Stimulated activated CD8-positive, alpha-beta memory T cell treated with anti-CD3 and anti-CD28 coated beads, Interleukin-7, amount 100 ng/mL, for 24 hours (primary cell): ENCODE measurements around the gene LMTK3.
"Not testable (repeated sequence)": the region's sequence is repeated elsewhere in the genome, so short reads cannot be mapped to it uniquely, and the experiment has no call there.

ENCODE experiments used
- DNase-seq: peaks from one replicate; pipeline ENCODE4 v3.0.0-alpha.2; 2020; ENCODE audit warnings: low read depth

Gene LMTK3

DNA sequence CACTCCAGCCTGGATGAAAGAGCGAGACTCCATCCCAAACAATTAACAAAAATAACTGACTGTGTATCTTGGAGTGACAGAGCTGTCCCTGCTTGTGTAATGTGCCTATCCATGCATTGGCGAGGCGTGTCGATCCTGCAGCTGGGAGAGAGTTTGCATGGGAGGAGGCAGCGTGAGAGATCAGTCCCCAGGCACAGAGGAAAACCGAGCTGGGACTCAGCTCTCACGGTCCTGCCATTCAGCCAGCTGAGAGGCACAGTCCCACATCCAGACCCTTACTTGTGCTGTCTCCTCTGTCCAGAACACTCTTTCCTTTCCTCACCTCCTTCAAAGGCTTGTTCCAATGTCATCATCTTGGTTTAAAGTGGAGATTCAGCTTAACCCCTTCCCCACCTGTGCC lies 28.5 kb upstream of the LMTK3 start:
- no peak for DNase-seq

DNA sequence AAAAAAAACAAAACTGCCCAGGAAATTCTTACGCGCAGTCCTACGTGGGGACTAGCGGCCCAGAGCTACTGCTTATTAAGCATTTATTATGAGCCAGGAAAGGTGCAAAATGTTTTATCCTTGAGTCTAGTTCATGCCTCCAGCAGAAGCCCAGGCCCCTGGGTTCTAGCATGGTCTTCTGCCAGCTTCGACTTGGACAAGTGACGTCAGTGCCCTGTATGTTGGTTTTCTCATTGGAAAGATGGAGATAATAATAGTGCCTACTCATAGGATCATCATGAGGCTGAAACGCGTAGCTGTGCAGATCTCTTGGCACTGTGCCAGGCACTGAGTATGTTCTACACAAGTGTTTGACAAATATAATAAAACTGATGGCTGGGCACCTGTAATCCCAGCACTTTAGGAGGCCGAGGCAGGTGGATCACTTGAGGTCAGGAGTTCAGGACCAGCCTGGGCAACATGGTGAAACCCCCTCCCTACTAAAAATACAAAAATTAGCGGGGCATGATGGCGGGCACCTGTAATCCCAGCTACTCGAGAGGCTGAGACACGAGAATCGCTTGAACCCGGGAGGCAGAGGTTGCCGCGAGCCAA lies 28.0 kb upstream of the LMTK3 start:
- no peak for DNase-seq

- not testable (repeated sequence) for DNase-seq
Measured at GRCh38 chr19:48538057-48538456, 26.4 kb upstream of the LMTK3 start.

- no peak for DNase-seq
Measured at GRCh38 chr19:48537541-48537940, 25.9 kb upstream of the LMTK3 start.

DNA sequence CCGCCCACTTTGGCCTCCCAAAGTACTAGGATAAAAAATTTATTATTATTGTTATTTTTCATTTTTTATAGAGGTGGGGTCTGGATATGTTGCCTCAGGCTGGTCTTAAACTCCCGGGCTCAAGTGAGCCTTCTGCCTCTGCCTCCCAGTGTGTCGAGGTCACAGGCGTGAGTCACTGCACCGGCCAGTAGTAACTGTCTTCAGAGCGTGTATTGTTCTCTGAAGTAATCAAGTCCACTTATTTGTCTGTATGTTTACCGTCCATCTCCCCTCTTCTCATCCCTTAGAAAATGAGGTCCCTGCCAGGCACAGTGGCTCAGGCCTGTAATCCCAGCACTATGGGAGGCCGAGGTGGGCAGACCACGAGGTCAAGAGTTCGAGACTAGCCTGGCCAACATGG lies 22.1 kb upstream of the LMTK3 start:
- DNase-seq: no peak

DNA sequence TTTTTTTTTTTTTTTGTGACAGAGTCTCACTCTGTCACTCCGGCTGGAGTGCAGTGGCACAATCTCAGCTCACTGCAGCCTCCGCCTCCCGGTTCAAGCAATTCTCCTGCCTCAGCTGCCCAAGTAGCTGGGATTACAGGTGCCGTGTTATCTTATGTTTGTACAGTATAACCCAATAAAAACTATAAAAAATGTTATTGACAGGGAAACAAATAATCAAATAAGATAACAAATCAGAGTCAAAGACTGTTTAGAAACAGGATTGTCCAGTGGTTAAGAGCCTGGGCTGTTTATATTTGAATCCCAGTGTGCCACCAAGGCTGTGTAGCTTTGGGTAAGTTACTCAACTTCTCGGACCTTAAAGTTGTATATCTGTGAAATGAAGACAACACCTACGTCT lies 19.1 kb upstream of the LMTK3 start:
- DNase-seq: no peak

GRCh38 chr19:48530066-48530720 lies 18.6 kb upstream of the LMTK3 start:
- no peak for DNase-seq

DNA sequence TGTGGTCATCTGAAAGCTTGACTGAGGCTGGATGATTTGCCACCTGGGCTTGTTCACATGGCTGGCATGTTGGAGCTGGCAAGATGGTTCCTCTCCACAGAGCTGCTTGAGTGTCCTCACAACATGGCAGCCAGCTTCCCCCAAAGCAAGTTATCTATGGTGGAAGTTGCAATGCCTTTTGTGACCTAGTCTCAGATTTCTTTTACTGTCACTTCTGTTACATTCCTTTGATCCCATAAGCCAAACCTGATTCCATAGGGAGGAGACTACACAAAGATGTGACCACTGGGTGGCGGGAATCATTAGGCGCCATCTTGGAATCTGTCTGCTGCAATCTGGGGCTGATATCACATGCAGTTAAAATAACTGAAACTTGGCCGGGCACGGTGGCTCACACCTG lies 17.5 kb upstream of the LMTK3 start:
- no peak for DNase-seq

- DNase-seq: no peak
Measured at GRCh38 chr19:48524732-48525131, 13.1 kb upstream of the LMTK3 start.

GRCh38 chr19:48524221-48524620 lies 12.6 kb upstream of the LMTK3 start:
- no peak for DNase-seq

DNA sequence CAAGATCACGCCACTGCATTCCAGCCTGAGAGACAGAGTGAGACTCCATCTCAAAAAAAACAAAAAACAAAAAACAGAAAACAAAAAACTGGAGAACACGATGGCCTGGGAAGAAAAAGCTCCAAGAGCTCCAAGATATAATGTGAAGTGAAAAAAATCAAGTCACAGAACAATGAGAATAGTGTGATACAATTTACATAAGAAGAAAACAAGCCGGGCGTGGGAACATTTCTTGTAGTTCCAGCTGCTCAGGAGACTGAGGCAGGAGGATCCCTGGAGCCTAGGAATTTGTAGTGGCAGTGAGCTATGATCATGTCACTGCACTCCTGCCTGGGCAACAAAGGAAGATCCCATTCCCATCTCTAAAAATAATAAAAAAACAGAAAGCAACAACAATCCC lies 8.5 kb upstream of the LMTK3 start:
- no peak for DNase-seq

- DNase-seq: not testable (repeated sequence)
Measured at GRCh38 chr19:48519426-48519825, 7.8 kb upstream of the LMTK3 start.

- no peak for DNase-seq
Measured at GRCh38 chr19:48518207-48518606, 6.6 kb upstream of the LMTK3 start.

DNA sequence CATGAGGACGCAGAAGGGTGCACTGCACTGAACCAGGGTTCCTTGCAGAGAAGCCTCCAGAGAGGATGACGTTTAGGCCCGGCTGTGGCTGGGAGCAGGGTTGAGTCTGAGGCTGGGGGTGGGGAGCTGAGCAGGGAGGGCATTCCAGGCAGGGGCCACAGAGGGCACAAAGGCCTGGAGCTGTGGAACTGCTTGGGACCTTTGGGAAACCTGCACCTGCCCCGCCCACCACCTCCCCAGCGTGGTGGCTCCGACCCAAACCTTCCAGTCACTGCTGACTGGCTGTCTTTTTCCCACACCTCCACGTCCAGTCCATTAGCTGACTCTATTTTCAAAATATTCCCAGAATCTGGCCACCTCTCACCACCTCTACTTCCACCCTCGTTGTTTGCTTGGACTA lies 4.9 kb upstream of the LMTK3 start:
- DNase-seq: no peak

DNA sequence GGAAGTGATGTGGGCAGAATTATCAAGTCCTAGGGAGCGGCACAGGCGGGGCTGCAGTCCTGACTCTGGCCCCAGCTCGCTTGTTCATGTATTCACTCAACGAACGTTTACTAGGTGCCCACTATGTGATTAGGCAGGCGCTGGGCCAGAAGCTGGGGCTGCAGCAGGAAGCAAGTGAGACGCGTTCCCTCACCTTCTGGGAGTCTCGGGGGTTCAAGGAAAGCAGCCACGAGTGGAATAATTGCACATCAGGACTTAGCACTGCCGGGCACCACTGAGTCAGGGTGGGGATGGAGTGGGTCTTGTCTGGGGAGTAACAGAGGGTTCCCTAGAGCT lies 2.5 kb upstream of the LMTK3 start:
- no peak for DNase-seq

DNA sequence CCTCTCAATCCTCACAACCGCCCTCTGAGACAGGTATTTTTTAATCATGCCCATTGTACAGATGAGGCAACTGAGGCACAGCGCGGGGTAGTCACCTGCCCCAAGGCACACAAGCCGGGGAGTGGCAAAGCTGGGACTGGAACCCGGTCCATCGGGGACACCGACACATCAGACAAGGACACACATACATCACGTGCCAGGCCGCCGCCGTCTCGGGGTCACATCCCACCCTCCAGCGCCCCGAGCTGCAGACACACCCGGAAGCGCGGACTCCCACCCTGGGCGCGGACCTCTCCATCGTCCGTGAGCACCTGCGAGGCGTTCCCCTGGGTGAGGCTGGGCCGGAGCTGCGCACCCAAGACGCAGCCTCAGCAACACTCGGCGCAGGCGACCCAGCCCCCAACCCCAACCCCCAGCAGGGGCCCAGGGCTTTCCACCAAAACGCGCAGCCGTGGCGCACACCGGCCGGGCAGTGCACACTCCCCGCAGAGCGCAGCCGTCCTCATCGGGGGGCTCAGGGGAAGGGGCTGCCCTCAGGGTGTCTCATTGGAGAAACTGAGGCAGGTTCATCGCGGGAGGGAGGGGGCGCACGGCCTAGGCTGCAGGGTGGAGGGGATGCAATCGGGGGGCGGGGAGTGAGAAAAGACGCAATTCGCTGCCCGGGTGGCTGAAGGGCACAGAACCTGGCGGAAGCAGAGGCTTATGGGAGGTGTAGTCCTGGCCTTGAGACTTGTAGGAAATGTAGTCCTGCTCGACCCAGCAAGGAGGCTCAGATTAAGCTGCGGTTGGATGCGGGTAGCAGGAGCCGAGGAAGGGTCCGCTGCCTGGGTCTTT lies 1.9 kb upstream of the LMTK3 start:
- no peak for DNase-seq

DNA sequence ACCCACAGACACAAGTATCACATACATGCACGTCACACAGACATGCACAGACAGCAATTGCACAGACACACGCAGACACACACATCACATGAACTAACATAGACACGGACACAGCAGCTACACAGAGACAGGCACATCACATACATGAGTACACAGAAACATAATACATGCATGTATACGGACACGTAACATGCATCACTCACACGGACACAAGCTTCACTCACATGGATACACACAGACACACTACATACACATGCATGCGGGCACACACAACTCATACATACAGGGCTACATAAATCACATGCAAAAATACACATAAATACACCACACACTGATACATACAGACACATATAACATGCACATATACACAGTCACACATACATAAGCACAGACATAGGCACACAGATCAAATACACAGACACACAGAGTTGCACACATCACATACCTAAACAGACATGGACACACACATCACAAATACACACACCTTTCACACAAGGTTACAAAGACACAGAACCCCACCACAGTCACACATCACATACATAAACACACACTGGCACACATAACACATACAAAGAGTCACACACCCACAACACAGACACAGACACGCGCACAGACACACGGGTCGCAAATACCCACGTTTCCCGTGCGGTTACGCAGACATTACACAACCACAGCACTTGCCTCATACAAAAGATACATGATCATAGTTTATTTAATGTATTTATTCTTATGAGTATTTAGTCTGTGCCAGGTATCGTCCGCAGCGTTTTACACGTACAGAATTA lies 1.1 kb upstream of the LMTK3 start:
- DNase-seq: no peak

DNA sequence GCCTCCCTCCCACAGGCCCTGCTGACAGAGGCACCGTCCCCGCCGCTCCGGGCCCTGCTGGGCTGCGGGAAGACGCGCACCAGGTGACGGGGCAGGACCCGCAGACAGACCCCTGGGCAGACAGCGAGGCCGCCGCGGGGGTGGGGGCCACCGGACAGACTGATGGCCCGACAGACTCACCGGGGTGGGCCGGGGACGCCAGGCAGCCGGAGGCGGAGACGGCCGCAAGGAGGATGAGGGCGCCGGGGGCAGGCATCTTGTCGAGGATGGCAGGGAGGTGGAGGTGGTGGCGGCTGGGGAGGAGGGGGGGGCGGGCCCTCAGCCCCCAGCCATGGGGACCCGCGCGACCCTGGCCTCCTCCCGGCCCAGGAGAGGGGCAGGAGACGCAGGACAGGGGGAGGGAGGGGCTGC lies 309 bp downstream of the LMTK3 start:
- no peak for DNase-seq

DNA sequence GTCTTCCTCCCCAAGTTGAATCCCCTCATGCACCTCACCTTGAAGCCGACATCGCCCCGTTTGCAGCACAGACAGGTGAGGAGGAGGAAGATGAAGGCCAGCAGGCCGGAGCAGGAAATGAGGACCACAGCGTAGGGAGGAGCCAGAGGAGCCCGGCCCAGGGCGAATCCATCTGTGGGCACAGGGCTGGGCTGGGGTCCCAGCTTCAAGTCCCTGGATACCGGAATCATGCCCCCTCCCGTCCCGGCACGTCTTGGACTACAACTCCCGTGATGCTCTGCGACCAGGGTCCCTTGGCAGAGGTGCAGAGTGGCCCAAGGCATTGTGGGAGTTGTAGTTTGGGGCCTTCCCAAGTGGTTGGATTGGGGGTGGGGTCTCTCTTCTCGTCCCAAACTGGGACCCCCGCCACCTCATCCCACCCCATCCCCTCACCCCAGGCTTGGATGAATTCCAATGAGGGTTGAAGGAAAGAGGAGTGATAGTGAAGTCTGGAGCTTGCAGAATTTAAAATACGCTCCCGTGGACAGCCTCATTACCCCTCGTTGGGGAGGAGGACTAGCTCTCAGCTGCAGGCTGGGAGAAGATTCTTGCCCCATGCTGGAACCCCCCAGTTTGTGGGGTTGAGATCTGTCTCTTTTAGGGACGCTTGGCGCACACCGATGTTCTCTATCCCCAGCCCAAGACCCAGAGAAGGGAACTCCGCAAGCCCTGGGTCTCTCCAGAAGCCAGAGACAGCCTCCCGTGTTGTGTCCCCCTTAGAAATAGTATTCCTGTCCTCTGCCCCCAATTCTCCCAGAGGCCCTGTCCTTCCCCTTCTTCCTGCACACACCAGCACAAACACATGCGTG lies 990 bp downstream of the LMTK3 start:
- peak; percentile 59 for DNase-seq

GRCh38 chr19:48509467-48510194 lies 2.0 kb downstream of the LMTK3 start:
- DNase-seq: no peak
